Measurements from ENCODE around the gene ASMTL.

The ASMTL gene

DNA sequence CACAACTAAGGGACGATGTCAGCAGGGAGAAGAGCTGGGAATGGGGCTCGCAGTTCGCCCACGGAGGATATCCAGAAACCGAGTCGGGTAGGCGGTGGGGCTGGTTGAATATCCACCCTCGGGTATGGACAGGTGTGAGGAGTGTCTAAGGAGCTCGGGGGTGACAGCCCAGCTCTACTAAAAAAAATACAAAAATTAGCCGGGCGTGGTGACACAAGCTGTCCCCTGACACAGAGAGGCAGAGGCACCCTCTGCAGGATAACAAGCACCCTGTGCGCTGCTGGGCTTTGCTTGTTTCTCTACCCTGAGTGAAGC is 12.2 kb upstream of the ASMTL start:
- Histone ChIP-seq H3K27ac (no peak overlapping the region), H3K4me3 (ENCODE audit: low read depth, low read length) (no peak overlapping the region), H3K36me3 (replicated peaks) (no peaks in the 10 kb centered on the region), H3K27me3 (replicated peaks) (peaks cover 35% of the 10 kb centered on the region)
- TF ChIP-seq, protein P1, sequence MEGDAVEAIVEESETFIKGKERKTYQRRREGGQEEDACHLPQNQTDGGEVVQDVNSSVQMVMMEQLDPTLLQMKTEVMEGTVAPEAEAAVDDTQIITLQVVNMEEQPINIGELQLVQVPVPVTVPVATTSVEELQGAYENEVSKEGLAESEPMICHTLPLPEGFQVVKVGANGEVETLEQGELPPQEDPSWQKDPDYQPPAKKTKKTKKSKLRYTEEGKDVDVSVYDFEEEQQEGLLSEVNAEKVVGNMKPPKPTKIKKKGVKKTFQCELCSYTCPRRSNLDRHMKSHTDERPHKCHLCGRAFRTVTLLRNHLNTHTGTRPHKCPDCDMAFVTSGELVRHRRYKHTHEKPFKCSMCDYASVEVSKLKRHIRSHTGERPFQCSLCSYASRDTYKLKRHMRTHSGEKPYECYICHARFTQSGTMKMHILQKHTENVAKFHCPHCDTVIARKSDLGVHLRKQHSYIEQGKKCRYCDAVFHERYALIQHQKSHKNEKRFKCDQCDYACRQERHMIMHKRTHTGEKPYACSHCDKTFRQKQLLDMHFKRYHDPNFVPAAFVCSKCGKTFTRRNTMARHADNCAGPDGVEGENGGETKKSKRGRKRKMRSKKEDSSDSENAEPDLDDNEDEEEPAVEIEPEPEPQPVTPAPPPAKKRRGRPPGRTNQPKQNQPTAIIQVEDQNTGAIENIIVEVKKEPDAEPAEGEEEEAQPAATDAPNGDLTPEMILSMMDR (IDR thresholded peaks at IDR 0.05; ENCODE audit: low read depth, low read length, missing control alignments) = no peak
- no peak for DNase-seq
- in situ Hi-C loops (cut with HindIII; ENCODE audit: low pct_ligation_motif_present, low sequenced_read_pairs) = no loop called here

DNA sequence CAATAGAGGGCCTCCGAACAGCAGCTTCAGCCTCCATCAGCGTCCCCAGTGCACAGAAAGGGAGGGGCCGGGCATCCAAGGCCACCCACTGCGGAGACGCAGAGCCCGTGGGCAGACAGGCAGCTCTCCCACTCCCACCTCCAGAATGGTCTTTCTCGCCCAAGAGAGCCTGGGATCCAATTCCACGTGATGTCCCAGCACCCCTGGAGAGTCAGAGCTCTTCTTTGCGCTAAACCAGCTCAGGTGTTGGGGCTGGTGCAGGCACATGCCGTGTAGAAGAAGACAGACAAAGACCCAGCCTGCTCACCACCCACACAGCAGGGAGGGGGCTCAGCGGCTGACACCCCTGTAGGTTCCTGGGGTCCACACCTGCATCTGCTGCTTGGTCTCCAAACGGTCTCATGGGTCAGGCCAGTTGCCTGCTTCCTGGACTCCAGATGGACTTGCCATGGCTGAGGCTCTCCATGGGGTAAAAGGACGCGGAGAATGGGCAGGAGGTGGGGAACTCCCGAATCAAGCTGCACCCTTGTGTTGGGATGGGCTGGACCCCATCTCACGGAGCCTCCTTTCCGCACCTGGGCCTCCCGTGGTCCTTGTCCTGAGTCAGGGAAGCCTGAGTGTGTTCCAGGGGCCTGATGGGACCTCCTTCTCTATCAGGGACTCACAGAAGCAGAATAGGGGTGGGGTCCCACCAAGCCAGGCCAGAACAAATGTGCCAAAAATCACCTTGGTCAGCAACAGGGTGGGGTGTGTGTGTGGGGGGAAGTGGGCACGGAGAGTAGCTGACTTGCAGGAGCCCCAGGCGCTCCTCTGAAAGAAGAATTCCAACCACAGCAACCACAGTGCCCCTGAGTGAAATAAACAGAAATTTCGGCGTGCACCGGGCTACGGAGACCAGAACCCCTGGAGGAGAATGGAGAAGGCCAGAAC is 11.6 kb upstream of the ASMTL start:
- Histone ChIP-seq H3K27ac (no peak overlapping the region), H3K4me3 (ENCODE audit: low read depth, low read length) (no peak overlapping the region), H3K36me3 (replicated peaks) (no peaks in the 10 kb centered on the region), H3K27me3 (replicated peaks) (peaks cover 35% of the 10 kb centered on the region)
- in situ Hi-C loops (cut with HindIII; ENCODE audit: low pct_ligation_motif_present, low sequenced_read_pairs) = no loop called here
- TF ChIP-seq, protein P1 (IDR thresholded peaks at IDR 0.05; ENCODE audit: low read depth, low read length, missing control alignments) = no peak
- DNase-seq = no peak

DNA sequence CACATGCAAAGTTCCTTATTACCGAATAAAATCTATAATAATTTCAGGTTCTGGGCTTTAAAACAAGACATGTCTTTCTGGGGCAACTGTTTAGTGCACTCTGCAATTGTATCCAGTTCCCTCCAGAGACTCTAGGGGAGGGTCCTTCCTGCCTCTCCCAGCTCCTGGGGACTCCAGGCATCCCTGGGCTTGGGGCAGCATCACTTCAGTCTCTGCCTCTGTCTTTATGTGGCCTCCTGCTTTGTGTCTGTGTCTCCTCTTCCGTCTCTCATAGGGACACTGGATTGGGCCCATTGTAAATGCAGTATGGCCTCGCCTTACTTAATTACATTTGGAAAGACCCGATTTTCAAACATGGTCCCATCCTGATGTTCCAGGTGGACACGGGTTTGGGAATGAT is 10.9 kb upstream of the ASMTL start:
- DNase-seq = no peak
- Histone ChIP-seq H3K27me3 (replicated peaks) (peaks cover 35% of the 10 kb centered on the region), H3K4me3 (ENCODE audit: low read depth, low read length) (no peak overlapping the region), H3K27ac (no peak overlapping the region), H3K36me3 (replicated peaks) (no peaks in the 10 kb centered on the region)
- TF ChIP-seq, protein P1 (IDR thresholded peaks at IDR 0.05; ENCODE audit: low read depth, low read length, missing control alignments) = no peak
- in situ Hi-C loops (cut with HindIII; ENCODE audit: low pct_ligation_motif_present, low sequenced_read_pairs) = no loop called here

DNA sequence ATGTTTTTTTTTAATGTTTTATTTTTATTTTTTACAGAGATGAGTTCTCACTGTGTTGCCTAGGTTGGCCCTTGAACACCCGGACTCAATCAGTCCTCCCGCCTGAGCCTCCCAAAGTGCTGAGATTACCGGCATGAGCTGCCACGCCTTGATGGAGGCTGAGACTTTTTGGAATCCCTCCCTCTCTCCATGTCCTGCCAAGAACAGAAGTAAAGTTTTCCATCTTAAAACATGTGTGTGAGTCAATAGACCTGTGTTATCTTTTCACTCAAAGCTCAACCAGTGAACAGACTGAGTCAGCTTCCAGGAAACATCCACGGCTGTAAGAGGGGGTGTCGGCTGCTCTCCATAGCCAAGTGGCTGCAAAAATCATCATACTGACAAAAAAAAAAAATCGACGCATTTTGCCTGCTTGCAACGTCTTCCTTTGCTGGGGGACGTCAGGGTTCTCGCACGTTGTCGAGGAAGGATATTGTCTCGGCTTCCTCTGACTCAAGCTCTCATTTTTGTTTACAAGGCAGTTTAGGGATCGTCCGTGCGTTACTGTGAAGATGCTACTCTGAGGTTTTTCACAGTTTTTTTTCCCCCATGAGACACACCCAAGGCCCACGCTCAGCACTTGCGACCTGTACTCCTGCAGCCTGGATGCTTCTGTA is 10.0 kb upstream of the ASMTL start:
- H3K4me3 ChIP-seq (ENCODE audit: low read depth, low read length) = no peak overlapping the region
- no peaks in the 10 kb centered on the region for H3K36me3 ChIP-seq (replicated peaks)
- TF ChIP-seq, protein P1 (IDR thresholded peaks at IDR 0.05; ENCODE audit: low read depth, low read length, missing control alignments) = no peak
- in situ Hi-C loops (cut with HindIII; ENCODE audit: low pct_ligation_motif_present, low sequenced_read_pairs) = no loop called here
- H3K27me3 ChIP-seq (replicated peaks) = peaks cover 27% of the 10 kb centered on the region
- DNase-seq = peak; percentile 66
- no peak overlapping the region for H3K27ac ChIP-seq

DNA sequence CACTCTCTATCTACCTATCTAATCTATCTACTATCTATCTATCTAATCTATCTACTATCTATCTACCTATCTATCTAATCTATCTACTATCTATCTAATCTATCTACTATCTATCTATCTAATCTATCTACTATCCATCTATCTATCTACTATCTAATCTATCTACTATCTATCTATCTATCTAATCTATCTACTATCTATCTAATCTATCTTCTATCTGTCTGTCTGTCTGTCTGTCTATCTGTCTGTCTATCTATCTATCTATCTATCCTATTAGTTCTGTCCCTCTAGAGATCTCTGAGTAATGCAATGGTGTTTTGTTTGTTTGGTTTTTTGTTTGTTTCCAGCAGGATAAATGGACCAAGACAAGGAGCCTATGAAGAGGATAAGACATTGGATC is 9.4 kb upstream of the ASMTL start:
- TF ChIP-seq, protein P1 (IDR thresholded peaks at IDR 0.05; ENCODE audit: low read depth, low read length, missing control alignments) = no peak
- in situ Hi-C loops (cut with HindIII; ENCODE audit: low pct_ligation_motif_present, low sequenced_read_pairs) = no loop called here
- no peak overlapping the region for H3K27ac ChIP-seq
- H3K4me3 ChIP-seq (ENCODE audit: low read depth, low read length) = no peak overlapping the region
- DNase-seq = no peak
- no peaks in the 10 kb centered on the region for H3K36me3 ChIP-seq (replicated peaks)
- peaks cover 21% of the 10 kb centered on the region for H3K27me3 ChIP-seq (replicated peaks)

Data from brain microvascular endothelial cell (primary cell).